HL-60 (cell line): Measurements from ENCODE around the gene MINAR2.

Experiments used
- DNase-seq, 2 experiments: peaks; one replicate each; pipeline ENCODE4 v3.0.0-alpha.2; 2010 to 2020; ENCODE audit warnings: low read depth in 1 of 2, low spot score in 1 of 2
- H3K27ac ChIP-seq: fragments of 250-450 bp; sonication (Bioruptor Pico); replicated peaks from 2 replicates; pipeline ENCODE4 v1.5.1; 2020; ENCODE audit warnings: mild to moderate bottlenecking, moderate library complexity
- H3K27me3 ChIP-seq: fragments of 250-450 bp; sonication (Bioruptor Pico); 2 replicates; pipeline ENCODE4 v1.5.1; 2021; ENCODE audit warnings: mild to moderate bottlenecking, moderate library complexity; ENCODE audit not compliant: insufficient read depth, poor library complexity, severe bottlenecking
- H3K4me3 ChIP-seq: replicated peaks from 2 replicates; pipeline ENCODE4 v1.5.1; 2011; ENCODE audit warnings: mild to moderate bottlenecking, control low read depth, low read length; ENCODE audit not compliant: insufficient read depth
- GABPA ChIP-seq: IDR thresholded peaks from 2 replicates; pipeline ENCODE4 v1.6.1; 2012; ENCODE audit warnings: low read depth
- POLR2AphosphoS5 ChIP-seq: IDR thresholded peaks from 2 replicates; pipeline ENCODE4 v1.6.1; 2012; ENCODE audit warnings: low read depth
- SPI1 ChIP-seq: IDR thresholded peaks from 2 replicates; pipeline ENCODE4 v1.6.1; 2012; ENCODE audit warnings: low read depth, mild to moderate bottlenecking, borderline replicate concordance
- TF ChIP-seq, protein P1 (sequence below): IDR thresholded peaks from 2 replicates; pipeline ENCODE4 v1.6.1; 2012; ENCODE audit warnings: low read depth; ENCODE audit not compliant: insufficient replicate concordance
- TF ChIP-seq, protein P2 (sequence below): IDR thresholded peaks from one replicate; pipeline ENCODE4 v1.5.1; 2011; ENCODE audit warnings: low read length, control low read depth, inconsistent platforms; ENCODE audit not compliant: insufficient read depth

MINAR2 gene

DNA sequence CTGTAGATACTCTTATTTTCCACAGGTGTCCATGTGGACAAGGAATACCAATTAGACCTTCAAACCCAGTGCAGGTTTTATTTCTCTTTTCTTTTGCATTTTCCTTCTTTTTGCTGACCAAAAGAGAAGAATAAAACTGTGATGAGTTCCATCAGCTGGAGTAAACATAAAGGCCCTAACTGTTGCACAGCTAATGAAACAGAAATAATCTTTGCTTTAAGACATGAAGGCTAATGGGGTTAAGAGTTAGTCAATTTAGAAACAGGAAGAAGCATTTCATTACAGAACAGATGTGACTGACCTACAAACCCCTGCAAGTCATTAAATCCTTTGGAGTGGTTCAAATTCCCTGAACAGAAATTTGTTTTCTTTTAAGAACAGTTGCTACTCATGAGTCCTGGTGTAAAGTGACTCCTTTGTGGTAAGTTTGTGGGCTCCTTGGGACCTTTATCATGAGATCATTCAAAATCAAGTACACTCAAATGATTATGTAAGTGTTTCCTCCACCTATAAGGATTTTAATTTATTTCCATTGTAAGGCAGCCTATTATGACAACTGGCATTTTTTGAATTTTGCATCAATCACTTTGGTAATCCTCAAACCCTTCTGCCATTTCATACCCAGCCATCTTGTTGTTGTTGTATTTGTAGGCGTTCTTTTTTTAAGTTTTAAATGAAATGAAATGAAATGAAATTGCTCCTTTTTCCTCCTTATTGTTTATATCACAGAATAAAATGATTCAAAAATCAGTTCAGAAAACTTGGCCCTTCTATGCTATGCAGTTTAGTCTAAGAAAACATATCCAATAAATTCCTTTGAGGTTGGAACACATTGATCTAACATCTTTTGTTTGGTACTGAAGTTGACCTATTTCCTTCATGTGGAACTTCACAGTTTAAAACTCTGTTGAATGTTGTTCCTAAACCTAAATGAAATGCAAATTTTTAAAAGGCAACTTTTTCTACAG lies 1.3 kb downstream of the MINAR2 start:
- TF ChIP-seq SPI1 = no peak
- TF ChIP-seq, protein P1, sequence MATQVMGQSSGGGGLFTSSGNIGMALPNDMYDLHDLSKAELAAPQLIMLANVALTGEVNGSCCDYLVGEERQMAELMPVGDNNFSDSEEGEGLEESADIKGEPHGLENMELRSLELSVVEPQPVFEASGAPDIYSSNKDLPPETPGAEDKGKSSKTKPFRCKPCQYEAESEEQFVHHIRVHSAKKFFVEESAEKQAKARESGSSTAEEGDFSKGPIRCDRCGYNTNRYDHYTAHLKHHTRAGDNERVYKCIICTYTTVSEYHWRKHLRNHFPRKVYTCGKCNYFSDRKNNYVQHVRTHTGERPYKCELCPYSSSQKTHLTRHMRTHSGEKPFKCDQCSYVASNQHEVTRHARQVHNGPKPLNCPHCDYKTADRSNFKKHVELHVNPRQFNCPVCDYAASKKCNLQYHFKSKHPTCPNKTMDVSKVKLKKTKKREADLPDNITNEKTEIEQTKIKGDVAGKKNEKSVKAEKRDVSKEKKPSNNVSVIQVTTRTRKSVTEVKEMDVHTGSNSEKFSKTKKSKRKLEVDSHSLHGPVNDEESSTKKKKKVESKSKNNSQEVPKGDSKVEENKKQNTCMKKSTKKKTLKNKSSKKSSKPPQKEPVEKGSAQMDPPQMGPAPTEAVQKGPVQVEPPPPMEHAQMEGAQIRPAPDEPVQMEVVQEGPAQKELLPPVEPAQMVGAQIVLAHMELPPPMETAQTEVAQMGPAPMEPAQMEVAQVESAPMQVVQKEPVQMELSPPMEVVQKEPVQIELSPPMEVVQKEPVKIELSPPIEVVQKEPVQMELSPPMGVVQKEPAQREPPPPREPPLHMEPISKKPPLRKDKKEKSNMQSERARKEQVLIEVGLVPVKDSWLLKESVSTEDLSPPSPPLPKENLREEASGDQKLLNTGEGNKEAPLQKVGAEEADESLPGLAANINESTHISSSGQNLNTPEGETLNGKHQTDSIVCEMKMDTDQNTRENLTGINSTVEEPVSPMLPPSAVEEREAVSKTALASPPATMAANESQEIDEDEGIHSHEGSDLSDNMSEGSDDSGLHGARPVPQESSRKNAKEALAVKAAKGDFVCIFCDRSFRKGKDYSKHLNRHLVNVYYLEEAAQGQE = no peak
- TF ChIP-seq POLR2AphosphoS5 = no peak
- TF ChIP-seq, protein P2, sequence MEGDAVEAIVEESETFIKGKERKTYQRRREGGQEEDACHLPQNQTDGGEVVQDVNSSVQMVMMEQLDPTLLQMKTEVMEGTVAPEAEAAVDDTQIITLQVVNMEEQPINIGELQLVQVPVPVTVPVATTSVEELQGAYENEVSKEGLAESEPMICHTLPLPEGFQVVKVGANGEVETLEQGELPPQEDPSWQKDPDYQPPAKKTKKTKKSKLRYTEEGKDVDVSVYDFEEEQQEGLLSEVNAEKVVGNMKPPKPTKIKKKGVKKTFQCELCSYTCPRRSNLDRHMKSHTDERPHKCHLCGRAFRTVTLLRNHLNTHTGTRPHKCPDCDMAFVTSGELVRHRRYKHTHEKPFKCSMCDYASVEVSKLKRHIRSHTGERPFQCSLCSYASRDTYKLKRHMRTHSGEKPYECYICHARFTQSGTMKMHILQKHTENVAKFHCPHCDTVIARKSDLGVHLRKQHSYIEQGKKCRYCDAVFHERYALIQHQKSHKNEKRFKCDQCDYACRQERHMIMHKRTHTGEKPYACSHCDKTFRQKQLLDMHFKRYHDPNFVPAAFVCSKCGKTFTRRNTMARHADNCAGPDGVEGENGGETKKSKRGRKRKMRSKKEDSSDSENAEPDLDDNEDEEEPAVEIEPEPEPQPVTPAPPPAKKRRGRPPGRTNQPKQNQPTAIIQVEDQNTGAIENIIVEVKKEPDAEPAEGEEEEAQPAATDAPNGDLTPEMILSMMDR = no peak
- TF ChIP-seq GABPA = no peak
- Histone ChIP-seq H3K27ac (no peak overlapping the region), H3K27me3 (no peaks in the 10 kb centered on the region), H3K4me3 (no peak overlapping the region)
- no peak for DNase-seq

DNA sequence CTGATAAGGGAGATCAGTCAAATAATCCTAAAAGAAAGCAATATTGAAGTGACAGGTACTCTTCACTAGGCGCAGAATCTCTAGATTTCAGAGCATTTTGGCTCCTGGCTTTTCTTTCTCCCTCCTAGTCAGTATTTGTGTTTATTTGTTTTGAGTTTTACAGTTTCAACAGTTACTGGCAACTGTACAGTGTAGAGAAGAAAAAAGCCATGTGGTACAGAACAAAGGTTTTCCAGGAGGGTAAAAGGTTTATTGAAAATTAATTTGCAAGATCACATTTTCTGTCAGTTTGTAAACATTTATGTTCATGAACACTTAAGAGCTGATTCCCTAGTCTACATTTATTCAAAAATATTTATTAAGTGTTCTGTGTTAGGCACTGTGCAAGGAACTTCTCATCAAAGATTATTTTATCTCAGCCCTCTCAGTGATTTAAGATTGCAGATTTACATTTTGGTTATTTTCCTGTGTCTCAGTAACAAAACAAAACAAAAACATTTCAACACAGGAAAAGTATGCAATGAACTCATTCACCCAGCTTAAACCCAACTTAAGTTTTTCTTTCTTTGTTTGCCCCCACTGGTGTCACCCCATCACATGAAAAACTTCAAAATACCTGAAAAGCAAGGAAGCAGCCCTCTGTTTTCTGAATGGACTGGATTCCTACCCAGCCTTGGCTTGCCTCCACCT lies 12.9 kb downstream of the MINAR2 start:
- DNase-seq = no peak
- Histone ChIP-seq H3K27me3 (no peaks in the 10 kb centered on the region), H3K4me3 (no peak overlapping the region), H3K27ac (no peak overlapping the region)
- no peak for TF ChIP-seq POLR2AphosphoS5
- TF ChIP-seq GABPA = no peak
- TF ChIP-seq, protein P1 = no peak
- TF ChIP-seq SPI1 = no peak
- TF ChIP-seq, protein P2 = no peak

DNA sequence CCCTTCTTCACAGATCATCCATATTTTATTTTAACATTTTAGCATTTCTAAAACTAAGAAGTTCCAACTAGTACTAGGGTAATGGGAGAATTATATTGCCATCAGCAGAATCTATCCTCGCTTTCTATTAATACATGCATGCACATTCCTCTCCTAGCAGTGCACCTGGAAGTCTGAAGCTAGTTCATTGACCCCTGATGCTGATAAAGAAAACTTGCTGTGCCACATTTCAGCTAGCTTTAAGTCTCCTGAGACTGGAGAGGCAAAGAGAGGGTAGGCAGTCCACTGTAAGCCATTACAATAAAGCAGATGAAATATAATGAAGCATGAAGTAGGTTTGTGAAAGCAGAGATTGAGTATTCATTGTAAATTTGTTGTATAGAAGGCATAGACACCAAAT lies 15.8 kb downstream of the MINAR2 start:
- H3K4me3 ChIP-seq = no peak overlapping the region
- no peak for DNase-seq
- H3K27me3 ChIP-seq = no peaks in the 10 kb centered on the region
- no peak overlapping the region for H3K27ac ChIP-seq
- TF ChIP-seq, protein P1 = no peak
- TF ChIP-seq GABPA (no peak), SPI1 (no peak), POLR2AphosphoS5 (no peak)
- TF ChIP-seq, protein P2 = no peak
